ENCODE results near the gene PRPF6.

DNA sequence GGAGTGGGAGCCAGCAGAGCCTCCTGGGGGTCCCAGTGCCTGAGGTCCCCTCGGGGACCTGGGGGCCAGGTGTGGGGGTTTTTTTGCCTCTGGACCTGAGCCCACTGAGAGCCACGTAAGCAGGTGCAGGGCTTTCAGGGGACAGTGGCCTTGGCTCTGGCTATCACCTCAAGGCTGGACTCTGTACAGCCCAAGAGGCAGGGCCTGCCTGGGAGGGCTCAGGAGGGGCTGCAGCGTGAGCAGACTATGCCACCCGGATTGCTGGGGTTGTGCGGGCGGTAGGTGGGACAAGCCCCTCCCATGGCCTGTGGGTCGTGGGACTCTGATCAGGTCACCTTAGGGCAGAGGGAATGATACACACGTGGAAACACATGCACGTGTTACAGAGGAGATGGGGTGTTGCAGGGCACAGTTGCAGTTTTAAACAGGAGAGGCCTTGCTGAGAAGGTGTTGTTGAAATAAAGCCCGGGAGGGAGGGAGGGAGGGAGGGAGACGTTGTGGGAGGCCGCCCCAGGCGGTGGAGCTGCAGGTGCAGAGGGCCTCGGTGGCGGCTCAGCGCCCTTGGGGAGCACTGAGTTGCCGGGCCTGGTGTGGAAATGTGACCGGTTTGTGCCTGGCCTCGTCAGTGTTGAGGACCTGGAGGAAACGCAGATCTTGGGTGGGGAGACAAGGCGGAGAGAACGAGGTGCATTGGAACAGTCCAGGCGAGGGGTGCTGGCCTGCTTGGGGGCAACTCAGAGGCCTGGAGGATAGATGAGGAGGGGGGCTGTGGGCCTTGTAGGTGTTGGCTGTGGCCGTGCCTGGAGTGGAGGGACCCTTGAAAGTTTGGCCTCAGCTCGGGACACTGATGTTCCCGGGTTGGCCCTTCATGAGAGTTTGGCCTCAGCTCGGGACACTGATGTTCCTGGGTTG, 84.4 kb downstream of the PRPF6 start:
- TF ChIP-seq, protein P1, sequence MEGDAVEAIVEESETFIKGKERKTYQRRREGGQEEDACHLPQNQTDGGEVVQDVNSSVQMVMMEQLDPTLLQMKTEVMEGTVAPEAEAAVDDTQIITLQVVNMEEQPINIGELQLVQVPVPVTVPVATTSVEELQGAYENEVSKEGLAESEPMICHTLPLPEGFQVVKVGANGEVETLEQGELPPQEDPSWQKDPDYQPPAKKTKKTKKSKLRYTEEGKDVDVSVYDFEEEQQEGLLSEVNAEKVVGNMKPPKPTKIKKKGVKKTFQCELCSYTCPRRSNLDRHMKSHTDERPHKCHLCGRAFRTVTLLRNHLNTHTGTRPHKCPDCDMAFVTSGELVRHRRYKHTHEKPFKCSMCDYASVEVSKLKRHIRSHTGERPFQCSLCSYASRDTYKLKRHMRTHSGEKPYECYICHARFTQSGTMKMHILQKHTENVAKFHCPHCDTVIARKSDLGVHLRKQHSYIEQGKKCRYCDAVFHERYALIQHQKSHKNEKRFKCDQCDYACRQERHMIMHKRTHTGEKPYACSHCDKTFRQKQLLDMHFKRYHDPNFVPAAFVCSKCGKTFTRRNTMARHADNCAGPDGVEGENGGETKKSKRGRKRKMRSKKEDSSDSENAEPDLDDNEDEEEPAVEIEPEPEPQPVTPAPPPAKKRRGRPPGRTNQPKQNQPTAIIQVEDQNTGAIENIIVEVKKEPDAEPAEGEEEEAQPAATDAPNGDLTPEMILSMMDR (IDR thresholded peaks at IDR 0.05) = no peak
- TF ChIP-seq POLR2A (IDR thresholded peaks at IDR 0.05) = no peak

All from body of pancreas (tissue), 4 donors.